GM11168 (cell line): ENCODE data around the gene POU3F3.

Experiments used
- in situ Hi-C: fragments of 300-500 bp; cut with MboI; formaldehyde crosslinking; loops from one replicate; pipeline ENCODE4 v1.12.0; 2022; ENCODE audit warnings: low sequenced_read_pairs; ENCODE audit not compliant: unreplicated experiment

The POU3F3 gene

GRCh38 chr2:104897515-104898184 lies 43.7 kb downstream of the POU3F3 start:
- in situ Hi-C loops: no loop called here

- in situ Hi-C loops: no loop called here
Measured at GRCh38 chr2:104900608-104901007, 46.7 kb downstream of the POU3F3 start.

- in situ Hi-C loops: no loop called here
Measured at GRCh38 chr2:104901037-104901881, 47.3 kb downstream of the POU3F3 start.

GRCh38 chr2:104902317-104902716 lies 48.4 kb downstream of the POU3F3 start:
- in situ Hi-C loops: no loop called here
